Trophoblast cell (in vitro differentiated cells and primary cell): Measurements from ENCODE around the gene C9orf78.

Source experiments
- DNase-seq, 2 donors: peaks; one replicate each; pipeline ENCODE4 v3.0.0-alpha.2; 2016
- H2AFZ ChIP-seq: 2 replicates; pipeline ENCODE4 v1.6.1; 2013; ENCODE audit warnings: low read length, moderate library complexity, mild to moderate bottlenecking; ENCODE audit not compliant: insufficient read depth, poor library complexity
- H2AK5ac ChIP-seq: 2 replicates; pipeline ENCODE4 v1.6.1; 2013; ENCODE audit warnings: mild to moderate bottlenecking, low read length
- H2BK120ac ChIP-seq: 2 replicates; pipeline ENCODE4 v1.6.1; 2013; ENCODE audit warnings: low read length, mild to moderate bottlenecking, moderate library complexity; ENCODE audit not compliant: insufficient read depth, poor library complexity
- H2BK12ac ChIP-seq: 2 replicates; pipeline ENCODE4 v1.6.1; 2013; ENCODE audit warnings: mild to moderate bottlenecking, low read length, moderate library complexity
- H2BK5ac ChIP-seq: 2 replicates; pipeline ENCODE4 v1.6.1; 2013; ENCODE audit warnings: low read length, low read depth, moderate library complexity, mild to moderate bottlenecking; ENCODE audit not compliant: poor library complexity
- H3K14ac ChIP-seq: 2 replicates; pipeline ENCODE4 v1.6.1; 2013; ENCODE audit warnings: mild to moderate bottlenecking, low read length
- H3K18ac ChIP-seq: 2 replicates; pipeline ENCODE4 v1.6.1; 2013; ENCODE audit warnings: mild to moderate bottlenecking, low read length
- H3K23ac ChIP-seq: 2 replicates; pipeline ENCODE4 v1.6.1; 2013; ENCODE audit warnings: low read length
- H3K27ac ChIP-seq: 2 replicates; pipeline ENCODE4 v1.5.1; 2013; ENCODE audit warnings: low read depth, mild to moderate bottlenecking, inconsistent platforms, low read length, moderate library complexity
- H3K27me3 ChIP-seq: 2 replicates; pipeline ENCODE4 v1.6.1; 2013; ENCODE audit warnings: inconsistent platforms, mild to moderate bottlenecking, low read length, moderate library complexity; ENCODE audit not compliant: insufficient read depth
- H3K36me3 ChIP-seq, 2 experiments: 1 replicate in 1 of 2; 2 replicates in 1 of 2; pipeline ENCODE4 v1.6.1; 2013; ENCODE audit warnings: low read length in 2 of 2, mild to moderate bottlenecking in 2 of 2, moderate library complexity in 1 of 2; ENCODE audit not compliant: insufficient read depth in 2 of 2, control insufficient read depth in 1 of 2
- H3K4ac ChIP-seq: 2 replicates; pipeline ENCODE4 v1.6.1; 2013; ENCODE audit warnings: low read depth, mild to moderate bottlenecking, low read length, moderate library complexity
- H3K4me1 ChIP-seq, 2 experiments: 1 replicate in 1 of 2; 2 replicates in 1 of 2; pipeline ENCODE4 v1.6.1; 2013; ENCODE audit warnings: low read length in 2 of 2, mild to moderate bottlenecking in 2 of 2, moderate library complexity in 1 of 2; ENCODE audit not compliant: insufficient read depth in 2 of 2, control insufficient read depth in 1 of 2
- H3K4me2 ChIP-seq: 2 replicates; pipeline ENCODE4 v1.6.1; 2013; ENCODE audit warnings: inconsistent platforms, mild to moderate bottlenecking, low read length, moderate library complexity
- H3K4me3 ChIP-seq: 2 replicates; pipeline ENCODE4 v1.5.1; 2013; ENCODE audit warnings: mild to moderate bottlenecking, low read depth, low read length, inconsistent platforms
- H3K79me1 ChIP-seq: one replicate; pipeline ENCODE4 v1.6.1; 2013; ENCODE audit warnings: low read length
- H3K79me2 ChIP-seq: 2 replicates; pipeline ENCODE4 v1.6.1; 2013; ENCODE audit warnings: low read length, mild to moderate bottlenecking; ENCODE audit not compliant: control insufficient read depth, insufficient read depth, poor library complexity
- H3K9ac ChIP-seq: 2 replicates; pipeline ENCODE4 v1.6.1; 2013; ENCODE audit warnings: mild to moderate bottlenecking, low read length
- H3K9me3 ChIP-seq: 2 replicates; pipeline ENCODE4 v1.6.1; 2013; ENCODE audit warnings: low read depth, mild to moderate bottlenecking, control low read depth, inconsistent platforms, low read length; ENCODE audit not compliant: insufficient read depth
- H4K12ac ChIP-seq: 2 replicates; pipeline ENCODE4 v1.6.1; 2013; ENCODE audit warnings: low read depth, mild to moderate bottlenecking, low read length, moderate library complexity
- H4K8ac ChIP-seq: 2 replicates; pipeline ENCODE4 v1.6.1; 2013; ENCODE audit warnings: low read depth, mild to moderate bottlenecking, low read length, moderate library complexity
- H4K91ac ChIP-seq: one replicate; pipeline ENCODE4 v1.6.1; 2013; ENCODE audit warnings: low read depth, mild to moderate bottlenecking, low read length, moderate library complexity
- WGBS: extraction: QIAGEN DNeasy Blood & Tissue Kit; methylation state at CpG from one replicate; pipeline ENCODE4 v1.1.7; 2013; ENCODE audit warnings: missing lambda C conversion rate; ENCODE audit not compliant: insufficient read length, insufficient coverage; ENCODE audit errors: extremely low coverage; 5-methylcytosine and 5-hydroxymethylcytosine counted together

Gene C9orf78

DNA sequence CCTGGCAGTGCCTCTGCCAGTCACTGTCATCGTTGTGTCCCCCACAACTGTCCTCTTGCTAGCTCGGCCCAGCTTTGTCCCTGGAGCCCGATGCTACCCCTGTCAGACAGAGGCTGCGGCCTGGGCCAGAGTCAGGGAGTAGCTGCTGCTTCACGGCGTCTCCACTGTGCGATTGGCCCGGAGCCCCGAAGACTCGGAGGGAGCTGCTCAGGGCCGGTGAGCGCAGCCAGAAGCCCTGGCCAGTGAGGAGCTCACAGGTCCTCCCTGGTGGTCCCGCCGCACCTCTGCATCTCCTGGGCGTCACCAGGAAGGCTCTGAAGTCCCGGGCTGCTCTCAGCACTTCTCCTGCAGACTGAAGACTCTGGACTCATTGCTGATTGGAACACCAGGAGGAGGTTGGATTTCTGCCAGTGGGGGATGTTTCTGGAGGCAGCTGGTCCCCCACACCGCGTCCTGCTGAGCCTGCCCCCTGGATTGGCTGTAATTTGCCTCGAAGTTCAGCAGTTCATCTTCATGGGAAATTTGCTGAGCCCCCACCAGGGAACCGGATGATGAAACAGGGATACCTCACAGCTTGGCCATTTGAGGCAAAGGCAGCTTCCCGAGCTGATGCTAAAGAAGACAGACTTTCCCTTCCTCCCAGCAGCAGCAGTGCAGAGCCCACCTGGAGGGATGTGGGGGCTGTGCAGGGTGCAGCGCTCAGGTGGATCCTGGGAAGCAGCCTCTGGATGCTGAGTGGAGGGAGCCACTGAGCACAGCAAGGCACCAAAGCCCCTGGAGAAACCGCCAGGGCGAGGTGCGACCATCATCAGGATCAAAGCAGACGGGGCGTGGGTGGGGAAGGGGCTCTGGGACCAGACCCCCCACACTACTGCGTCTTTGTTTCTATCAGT is 45.8 kb upstream of the C9orf78 start:
- H3K18ac ChIP-seq = no peak overlapping the region
- no peak overlapping the region for H3K4ac ChIP-seq
- H3K27me3 ChIP-seq = no peaks in the 10 kb centered on the region
- WGBS = no CpG with 5 or more reads among the region's 28 CpGs
- H2BK5ac ChIP-seq = no peak overlapping the region
- H4K12ac ChIP-seq = no peak overlapping the region
- H4K8ac ChIP-seq = no peak overlapping the region
- peaks cover 21 to 31% of the 10 kb centered on the region in 2 experiments for H3K36me3 ChIP-seq
- peaks cover 13 to 14% of the 10 kb centered on the region in 2 experiments for H3K4me1 ChIP-seq
- H2BK120ac ChIP-seq = no peak overlapping the region
- no peak overlapping the region for H3K23ac ChIP-seq
- no peak overlapping the region for H3K14ac ChIP-seq
- H2BK12ac ChIP-seq = no peak overlapping the region
- H3K9me3 ChIP-seq = peaks cover 2% of the 10 kb centered on the region
- H3K4me3 ChIP-seq = no peak overlapping the region
- no peak overlapping the region for H2AK5ac ChIP-seq
- no peak overlapping the region for H3K4me2 ChIP-seq
- H3K27ac ChIP-seq = no peak overlapping the region
- no peak overlapping the region for H2AFZ ChIP-seq
- no peaks in the 10 kb centered on the region for H3K79me2 ChIP-seq
- no peak overlapping the region for H3K9ac ChIP-seq
- no peak for DNase-seq
- peaks cover 3% of the 10 kb centered on the region for H3K79me1 ChIP-seq
- H4K91ac ChIP-seq = no peak overlapping the region

DNA sequence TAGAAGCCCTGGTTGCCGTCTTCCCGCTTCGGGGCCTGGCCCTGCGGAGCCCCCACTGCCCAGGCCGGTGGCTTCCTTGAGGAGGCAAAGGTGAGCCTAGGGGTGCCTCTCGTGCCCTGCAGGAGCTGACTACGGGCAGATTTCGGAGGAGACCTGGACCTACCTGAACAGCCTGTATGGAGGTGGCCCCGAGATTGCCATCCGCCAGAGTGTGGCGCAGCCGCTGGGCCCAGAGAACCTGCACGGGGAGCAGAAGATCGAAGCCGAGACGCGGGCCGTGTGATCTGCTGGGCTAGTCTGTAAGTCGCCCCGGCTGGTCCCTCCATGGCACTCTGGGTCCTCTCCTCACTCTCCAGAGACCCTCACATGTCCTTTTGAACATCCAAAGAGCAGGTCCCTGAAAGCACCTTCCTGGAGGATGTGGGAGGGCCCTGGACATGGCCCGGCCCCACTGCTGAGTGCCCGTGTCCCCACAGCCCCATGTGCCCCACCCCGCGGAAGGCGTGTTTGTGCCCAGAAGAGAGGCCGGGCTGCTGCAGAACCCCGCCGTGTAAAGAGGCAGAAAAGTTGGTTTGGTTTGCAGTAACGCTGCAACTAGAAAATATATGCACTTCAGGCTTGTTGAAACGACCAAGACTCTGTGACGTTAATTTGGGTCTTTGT is 45.0 kb upstream of the C9orf78 start:
- Histone ChIP-seq H3K4ac (no peak overlapping the region), H3K4me3 (no peak overlapping the region), H4K12ac (no peak overlapping the region), H2BK5ac (no peak overlapping the region), H3K9me3 (peaks cover 2% of the 10 kb centered on the region), H2AK5ac (no peak overlapping the region), H3K27me3 (no peaks in the 10 kb centered on the region), H2BK120ac (no peak overlapping the region), H3K23ac (no peak overlapping the region), H3K79me1 (peaks cover under 1% of the 10 kb centered on the region), H2AFZ (no peak overlapping the region), H3K4me1 (peaks cover 9 to 10% of the 10 kb centered on the region in 2 experiments), H4K8ac (no peak overlapping the region), H3K4me2 (no peak overlapping the region), H3K27ac (no peak overlapping the region), H3K36me3 (peaks cover 28 to 38% of the 10 kb centered on the region in 2 experiments), H3K79me2 (no peaks in the 10 kb centered on the region), H4K91ac (no peak overlapping the region), H3K14ac (no peak overlapping the region), H3K18ac (no peak overlapping the region), H2BK12ac (no peak overlapping the region), H3K9ac (no peak overlapping the region)
- no peak for DNase-seq
- no CpG with 5 or more reads among the region's 31 CpGs for WGBS

DNA sequence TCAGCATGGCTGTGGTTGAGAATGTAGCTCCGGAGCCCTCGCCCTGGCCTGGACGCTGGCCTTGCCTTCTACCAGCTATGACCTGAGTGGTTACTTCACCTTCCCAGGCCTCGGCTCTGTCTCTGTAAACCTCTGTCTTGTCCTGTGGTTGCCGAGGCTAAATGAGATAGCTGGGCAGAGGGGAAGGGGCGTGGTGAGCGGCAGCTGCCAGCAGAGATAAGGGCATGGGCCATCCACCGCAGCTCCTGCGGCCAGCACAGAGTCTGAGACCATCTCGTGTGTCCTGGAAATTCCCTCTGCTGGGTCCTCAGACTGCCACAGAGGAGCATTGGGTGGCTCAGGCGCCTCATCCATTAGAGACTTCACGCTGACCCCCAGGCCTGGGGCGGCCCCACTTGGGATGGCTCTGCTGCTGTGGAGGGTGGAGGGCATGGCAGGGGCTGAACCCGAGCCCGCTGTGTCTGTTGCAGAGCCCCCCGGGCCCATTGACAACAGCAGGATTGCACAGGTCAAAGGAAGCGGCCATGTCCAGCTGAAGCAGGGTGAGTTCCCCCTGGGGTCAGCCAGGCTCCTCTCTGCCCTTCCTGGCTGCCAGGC is 44.1 kb upstream of the C9orf78 start:
- H3K18ac ChIP-seq = no peak overlapping the region
- WGBS = no CpG with 5 or more reads among the region's 17 CpGs
- no peak overlapping the region for H2BK12ac ChIP-seq

DNA sequence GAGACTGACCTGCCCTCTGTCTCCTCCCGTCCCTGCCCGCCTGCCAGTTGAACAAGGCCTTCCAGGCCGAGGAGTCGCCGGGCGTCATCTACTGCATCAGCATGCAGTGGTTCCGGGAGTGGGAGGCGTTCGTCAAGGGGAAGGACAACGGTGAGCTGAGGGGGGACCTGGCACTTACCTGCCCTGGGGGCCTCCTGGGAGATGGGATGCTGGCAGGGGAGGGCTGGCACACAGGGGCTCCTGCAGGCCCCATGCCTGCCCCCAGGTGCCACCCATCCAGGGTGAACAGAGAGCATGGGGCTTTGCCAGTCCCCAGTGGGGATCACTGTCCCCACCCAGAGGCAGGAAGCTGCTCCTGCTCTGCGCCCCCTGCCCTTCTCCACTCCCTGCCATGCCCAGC is 43.2 kb upstream of the C9orf78 start:
- H2AK5ac ChIP-seq = no peak overlapping the region
- no peak overlapping the region for H2BK12ac ChIP-seq
- DNase-seq = no peak
- no peaks in the 10 kb centered on the region for H3K79me2 ChIP-seq
- H4K91ac ChIP-seq = no peak overlapping the region
- H3K4me1 ChIP-seq = no peaks in the 10 kb centered on the region
- no peak overlapping the region for H3K4me3 ChIP-seq
- H3K36me3 ChIP-seq = peaks cover 37 to 51% of the 10 kb centered on the region in 2 experiments
- no peak overlapping the region for H2BK120ac ChIP-seq
- no peaks in the 10 kb centered on the region for H3K27me3 ChIP-seq
- no peak overlapping the region for H3K27ac ChIP-seq
- no peak overlapping the region for H3K4me2 ChIP-seq
- no peaks in the 10 kb centered on the region for H3K79me1 ChIP-seq
- H4K12ac ChIP-seq = peak overlapping the region; percentile 8
- H3K9ac ChIP-seq = no peak overlapping the region
- H3K14ac ChIP-seq = no peak overlapping the region
- H3K23ac ChIP-seq = no peak overlapping the region
- no peak overlapping the region for H2BK5ac ChIP-seq
- H3K4ac ChIP-seq = no peak overlapping the region
- WGBS = no CpG with 5 or more reads among the region's 11 CpGs
- no peak overlapping the region for H2AFZ ChIP-seq
- no peak overlapping the region for H4K8ac ChIP-seq
- no peaks in the 10 kb centered on the region for H3K9me3 ChIP-seq
- H3K18ac ChIP-seq = no peak overlapping the region

More for the DNA sequence above, 44.1 kb upstream of the C9orf78 start:
- Histone ChIP-seq H2BK5ac (no peak overlapping the region), H3K4me3 (no peak overlapping the region), H3K27ac (no peak overlapping the region), H4K12ac (no peak overlapping the region), H3K9ac (no peak overlapping the region), H3K79me2 (no peaks in the 10 kb centered on the region), H3K9me3 (no peaks in the 10 kb centered on the region), H3K4me2 (no peak overlapping the region), H4K91ac (no peak overlapping the region), H2BK120ac (no peak overlapping the region), H3K79me1 (no peaks in the 10 kb centered on the region), H2AK5ac (no peak overlapping the region), H3K4ac (no peak overlapping the region), H3K14ac (no peak overlapping the region), H4K8ac (no peak overlapping the region), H3K4me1 (peaks cover 2% of the 10 kb centered on the region in 2 experiments), H2AFZ (no peak overlapping the region), H3K23ac (no peak overlapping the region), H3K36me3 (peaks cover 37 to 48% of the 10 kb centered on the region in 2 experiments), H3K27me3 (no peaks in the 10 kb centered on the region)
- DNase-seq = no peak
